EH (cell line): ENCODE measurements around the gene FOXO6.
A peak's percentile ranks its signal among the peaks of the same experiment; 100 is the strongest.

ENCODE experiments used
- DNase-seq: peaks from one replicate; pipeline ENCODE4 v3.0.0-alpha.2; 2015; ENCODE audit warnings: low read depth

The FOXO6 gene

GRCh38 chr1:41404308-41404761 is 43.1 kb downstream of the FOXO6 start:
- peak; percentile 75 for DNase-seq

- DNase-seq: no peak
These were observed 46.5 kb downstream of the FOXO6 start for GRCh38 chr1:41407664-41408252.

GRCh38 chr1:41408691-41409090 is 47.5 kb downstream of the FOXO6 start:
- DNase-seq: no peak

GRCh38 chr1:41409825-41410224 is 48.6 kb downstream of the FOXO6 start:
- DNase-seq: no peak

- no peak for DNase-seq
These were observed 49.2 kb downstream of the FOXO6 start for GRCh38 chr1:41410462-41410861.

- no peak for DNase-seq
These were observed 50.0 kb downstream of the FOXO6 start for GRCh38 chr1:41411229-41411628.

GRCh38 chr1:41412748-41413147 is 51.5 kb downstream of the FOXO6 start:
- DNase-seq: no peak

GRCh38 chr1:41413748-41414281 is 52.6 kb downstream of the FOXO6 start:
- no peak for DNase-seq

- no peak for DNase-seq
These were observed 53.1 kb downstream of the FOXO6 start for GRCh38 chr1:41414296-41414695.

GRCh38 chr1:41414716-41415306 is 53.6 kb downstream of the FOXO6 start:
- peak; percentile 8 for DNase-seq

GRCh38 chr1:41416081-41416480 is 54.8 kb downstream of the FOXO6 start:
- DNase-seq: no peak

- DNase-seq: peak; percentile 78
These were observed 55.5 kb downstream of the FOXO6 start for GRCh38 chr1:41416552-41417334.

- no peak for DNase-seq
These were observed 56.1 kb downstream of the FOXO6 start for GRCh38 chr1:41417335-41417682.

GRCh38 chr1:41417746-41418145 is 56.5 kb downstream of the FOXO6 start:
- DNase-seq: no peak

GRCh38 chr1:41418857-41419583 is 57.8 kb downstream of the FOXO6 start:
- DNase-seq: peak; percentile 93

GRCh38 chr1:41419584-41420295 is 58.5 kb downstream of the FOXO6 start:
- DNase-seq: no peak

- no peak for DNase-seq
These were observed 59.1 kb downstream of the FOXO6 start for GRCh38 chr1:41420351-41420750.

- no peak for DNase-seq
These were observed 59.6 kb downstream of the FOXO6 start for GRCh38 chr1:41420860-41421259.

- no peak for DNase-seq
These were observed 61.1 kb downstream of the FOXO6 start for GRCh38 chr1:41422306-41422705.

GRCh38 chr1:41423511-41424191 is 62.4 kb downstream of the FOXO6 start:
- no peak for DNase-seq

GRCh38 chr1:41424581-41425118 is 63.4 kb downstream of the FOXO6 start:
- no peak for DNase-seq
